ENCODE data around the gene CLASP1. TPM values are rescaled to one million over a fixed set of nuclear protein-coding genes. Genes with fewer than 3 reads are reported as not detected.

Gene CLASP1
- total RNA-seq, 1 experiment from 2014 or later: 45.9 TPM

- Mint-ChIP-seq H3K27me3 (ENCODE audit: low read depth) (no peaks in the 10 kb centered on the region), H3K27ac (no peak overlapping the region), H3K4me3 (no peak overlapping the region), H3K36me3 (ENCODE audit: insufficient read depth in 1 of 3, low read depth in 3 of 3) (peaks cover 0 to 27% (median 25%) of the 10 kb centered on the region in 3 experiments; a peak in 6 of 7 replicates), H3K9me3 (no peaks in the 10 kb centered on the region), H3K4me1 (peaks cover 10 to 17% of the 10 kb centered on the region in 2 experiments)
- no peak overlapping the region for H2BK120ac ChIP-seq (ENCODE audit: low read depth, low read length, poor library complexity, severe bottlenecking)
- no peak overlapping the region for H2BK5ac ChIP-seq (ENCODE audit: insufficient read length, low read length)
- H3K14ac ChIP-seq (ENCODE audit: insufficient read depth, low read length): no peak overlapping the region
- no peak overlapping the region for H4K5ac ChIP-seq (ENCODE audit: insufficient read length, low read depth, low read length)
- WGBS (ENCODE audit: extremely low coverage, insufficient read length, low lambda C conversion rate): no CpG with 5 or more reads among the region's 1 CpG
- no peaks in the 10 kb centered on the region for H3K4me1 ChIP-seq (ENCODE audit: insufficient read depth, low read length)
- H2BK20ac ChIP-seq (ENCODE audit: low read depth, low read length, poor library complexity, severe bottlenecking): no peak overlapping the region
- H3K79me1 ChIP-seq (ENCODE audit: insufficient read depth, low read depth, low read length, poor library complexity, severe bottlenecking): no peaks in the 10 kb centered on the region
- H2BK15ac ChIP-seq (ENCODE audit: low read depth, low read length): no peak overlapping the region
- no peak overlapping the region for H2AK5ac ChIP-seq (ENCODE audit: insufficient read length, low read length)
- H3K23ac ChIP-seq (ENCODE audit: insufficient read length, low read depth, low read length): no peak overlapping the region
- H4K91ac ChIP-seq (ENCODE audit: insufficient read length, low read depth, low read length): no peak overlapping the region
- H2BK12ac ChIP-seq (ENCODE audit: insufficient read length, low read depth, low read length): no peak overlapping the region
- H2AFZ ChIP-seq (ENCODE audit: low read length): no peak overlapping the region
- H3K79me2 ChIP-seq (ENCODE audit: insufficient read depth, low read length): 0 out of 2 replicates have a peak, but pooled peaks cover 2% of the 10 kb centered on the region
- H3K23me2 ChIP-seq (ENCODE audit: insufficient read length, low read depth, low read length, poor library complexity, severe bottlenecking): no peaks in the 10 kb centered on the region
- TF ChIP-seq, protein P1, sequence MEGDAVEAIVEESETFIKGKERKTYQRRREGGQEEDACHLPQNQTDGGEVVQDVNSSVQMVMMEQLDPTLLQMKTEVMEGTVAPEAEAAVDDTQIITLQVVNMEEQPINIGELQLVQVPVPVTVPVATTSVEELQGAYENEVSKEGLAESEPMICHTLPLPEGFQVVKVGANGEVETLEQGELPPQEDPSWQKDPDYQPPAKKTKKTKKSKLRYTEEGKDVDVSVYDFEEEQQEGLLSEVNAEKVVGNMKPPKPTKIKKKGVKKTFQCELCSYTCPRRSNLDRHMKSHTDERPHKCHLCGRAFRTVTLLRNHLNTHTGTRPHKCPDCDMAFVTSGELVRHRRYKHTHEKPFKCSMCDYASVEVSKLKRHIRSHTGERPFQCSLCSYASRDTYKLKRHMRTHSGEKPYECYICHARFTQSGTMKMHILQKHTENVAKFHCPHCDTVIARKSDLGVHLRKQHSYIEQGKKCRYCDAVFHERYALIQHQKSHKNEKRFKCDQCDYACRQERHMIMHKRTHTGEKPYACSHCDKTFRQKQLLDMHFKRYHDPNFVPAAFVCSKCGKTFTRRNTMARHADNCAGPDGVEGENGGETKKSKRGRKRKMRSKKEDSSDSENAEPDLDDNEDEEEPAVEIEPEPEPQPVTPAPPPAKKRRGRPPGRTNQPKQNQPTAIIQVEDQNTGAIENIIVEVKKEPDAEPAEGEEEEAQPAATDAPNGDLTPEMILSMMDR (conservative IDR thresholded peaks at IDR 0.05): no peak
- H4K8ac ChIP-seq (replicated peaks; ENCODE audit: insufficient read length, low read depth, low read length): no peak overlapping the region
- no peak overlapping the region for H3K4ac ChIP-seq (ENCODE audit: low read depth, low read length)
- H3K18ac ChIP-seq (ENCODE audit: insufficient read length, low read depth, low read length): no peak overlapping the region
- no peak overlapping the region for H3K56ac ChIP-seq (ENCODE audit: insufficient read length, low read depth, low read length)
- no peak overlapping the region for H3K4me2 ChIP-seq (ENCODE audit: insufficient read depth, insufficient read length, low read length)
- no peak overlapping the region for H3K9ac ChIP-seq (ENCODE audit: extremely low read depth, insufficient read length, low read length)
- DNase-seq: no peak
- H4K20me1 ChIP-seq (ENCODE audit: control insufficient read depth, insufficient read depth, insufficient read length): no peaks in the 10 kb centered on the region
- H3K27ac ChIP-seq (ENCODE audit: insufficient read length, low read depth, low read length): no peak overlapping the region
- H3T11ph ChIP-seq (ENCODE audit: low read length): no peak overlapping the region
- no peaks in the 10 kb centered on the region for H3K27me3 ChIP-seq (ENCODE audit: insufficient read depth, low read length)
- H3K9me3 ChIP-seq (ENCODE audit: control insufficient read depth, low read depth, low read length): no peaks in the 10 kb centered on the region
Observed at GRCh38 chr2:121510857-121511256, 138.4 kb downstream of the CLASP1 start.

All from H9 (cell line).